CD4-positive, alpha-beta T cell treated with Interferon gamma for 1 hour (primary cell): ENCODE measurements around the gene TUBB1.

Source experiments
- DNase-seq: peaks from one replicate; pipeline ENCODE4 v3.0.0-alpha.2; 2020

The TUBB1 gene

DNA sequence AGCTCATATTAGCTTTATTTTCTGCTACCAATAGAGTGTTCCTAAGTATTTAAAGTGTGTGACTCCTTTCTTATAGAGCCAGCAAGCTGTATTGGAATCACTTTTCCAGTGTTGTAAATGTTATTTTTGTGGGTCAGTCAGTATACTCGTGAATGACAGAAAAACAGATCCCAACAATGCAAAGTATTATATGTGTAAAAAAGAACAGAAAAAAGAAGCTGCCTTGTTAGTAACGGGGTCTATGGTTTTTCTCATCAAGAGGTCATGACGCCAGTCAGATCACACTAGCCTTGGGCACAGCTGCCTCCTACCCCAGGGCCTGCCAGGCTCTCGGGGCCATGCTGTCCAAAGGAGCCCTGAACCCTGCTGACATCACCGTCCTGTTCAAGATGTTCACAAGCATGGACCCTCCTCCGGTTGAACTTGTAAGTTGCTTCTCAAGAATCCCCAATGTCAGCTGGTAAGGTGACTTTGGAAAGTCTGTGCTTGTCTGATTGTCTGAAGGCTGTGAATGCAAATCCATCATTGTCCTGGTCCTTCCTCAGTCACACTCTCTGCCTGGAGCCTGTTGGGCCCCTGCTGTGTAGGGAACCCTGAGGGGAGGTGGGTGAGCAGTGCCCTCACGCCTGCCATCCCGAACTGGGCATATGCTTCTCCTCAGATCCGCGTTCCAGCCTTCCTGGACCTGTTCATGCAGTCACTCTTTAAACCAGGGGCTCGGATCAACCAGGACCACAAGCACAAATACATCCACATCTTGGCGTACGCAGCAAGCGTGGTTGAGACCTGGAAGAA, 28.4 kb upstream of the TUBB1 start:
- DNase-seq, result no peak

DNA sequence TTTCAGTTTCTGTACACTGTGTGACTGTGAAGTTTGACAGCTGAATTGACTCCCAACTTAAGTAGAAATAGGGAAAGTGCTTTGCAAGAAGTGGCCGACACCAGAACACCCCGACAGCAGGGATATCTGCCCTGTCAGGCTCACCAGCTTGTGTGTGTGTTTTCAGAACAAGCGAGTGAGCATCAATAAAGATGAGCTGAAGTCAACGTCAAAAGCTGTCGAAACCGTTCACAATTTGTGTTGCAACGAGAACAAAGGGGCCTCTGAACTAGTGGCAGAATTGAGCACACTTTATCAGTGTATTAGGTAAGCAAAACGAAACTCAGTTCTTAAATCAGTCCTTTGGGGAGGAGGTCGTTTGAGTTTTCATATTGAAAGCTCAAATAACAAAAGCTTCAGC, 27.5 kb upstream of the TUBB1 start:
- no peak for DNase-seq

DNA sequence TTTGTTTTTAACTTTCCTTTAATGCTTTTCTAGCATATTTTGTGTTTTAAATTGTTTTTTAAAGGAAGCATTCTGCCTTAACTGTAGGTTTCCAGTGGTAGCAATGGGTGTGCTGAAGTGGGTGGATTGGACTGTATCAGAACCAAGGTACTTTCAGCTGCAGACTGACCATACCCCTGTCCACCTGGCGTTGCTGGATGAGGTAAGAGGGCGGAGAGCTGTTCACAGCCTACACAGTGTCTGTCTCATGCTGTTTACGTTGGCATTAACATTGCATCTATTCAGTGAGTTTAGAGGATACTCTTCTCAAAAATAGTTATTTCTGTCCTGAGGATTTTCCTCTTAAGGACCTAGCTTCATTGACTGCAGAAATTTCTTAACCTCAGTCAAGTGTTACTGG, 26.3 kb upstream of the TUBB1 start:
- no peak for DNase-seq

DNA sequence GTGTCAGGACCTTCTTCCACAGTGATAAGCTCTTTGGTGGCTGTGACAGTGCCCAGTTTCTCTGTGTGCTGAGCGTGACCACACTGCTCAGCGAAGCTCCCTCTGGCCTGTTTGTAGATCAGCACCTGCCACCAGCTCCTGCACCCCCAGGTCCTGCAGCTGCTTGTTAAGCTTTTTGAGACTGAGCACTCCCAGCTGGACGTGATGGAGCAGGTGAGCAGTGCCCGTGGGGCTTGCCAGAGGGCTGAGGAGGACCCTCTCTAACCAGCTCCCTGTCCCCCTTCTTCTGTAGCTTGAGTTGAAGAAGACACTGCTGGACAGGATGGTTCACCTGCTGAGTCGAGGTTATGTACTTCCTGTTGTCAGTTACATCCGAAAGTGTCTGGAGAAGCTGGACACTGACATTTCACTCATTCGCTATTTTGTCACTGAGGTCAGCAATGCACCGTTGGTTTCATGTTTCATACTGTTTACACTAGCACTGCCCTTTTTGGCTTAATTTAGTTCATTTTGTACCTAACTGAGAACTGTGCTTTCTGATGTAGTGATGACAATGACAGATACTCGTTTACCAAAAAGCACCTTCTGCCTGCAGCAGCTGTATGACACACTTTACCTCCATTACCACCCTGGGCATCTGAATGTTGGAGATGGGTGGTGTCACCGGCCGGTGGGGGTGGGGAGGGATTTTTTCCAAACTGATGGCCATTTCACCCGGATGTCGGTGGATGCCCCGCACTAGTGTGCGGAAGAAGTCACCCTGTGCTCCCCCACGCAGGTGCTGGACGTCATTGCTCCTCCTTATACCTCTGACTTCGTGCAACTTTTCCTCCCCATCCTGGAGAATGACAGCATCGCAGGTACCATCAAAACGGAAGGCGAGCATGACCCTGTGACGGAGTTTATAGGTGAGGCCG, 25.6 kb upstream of the TUBB1 start:
- no peak for DNase-seq

DNA sequence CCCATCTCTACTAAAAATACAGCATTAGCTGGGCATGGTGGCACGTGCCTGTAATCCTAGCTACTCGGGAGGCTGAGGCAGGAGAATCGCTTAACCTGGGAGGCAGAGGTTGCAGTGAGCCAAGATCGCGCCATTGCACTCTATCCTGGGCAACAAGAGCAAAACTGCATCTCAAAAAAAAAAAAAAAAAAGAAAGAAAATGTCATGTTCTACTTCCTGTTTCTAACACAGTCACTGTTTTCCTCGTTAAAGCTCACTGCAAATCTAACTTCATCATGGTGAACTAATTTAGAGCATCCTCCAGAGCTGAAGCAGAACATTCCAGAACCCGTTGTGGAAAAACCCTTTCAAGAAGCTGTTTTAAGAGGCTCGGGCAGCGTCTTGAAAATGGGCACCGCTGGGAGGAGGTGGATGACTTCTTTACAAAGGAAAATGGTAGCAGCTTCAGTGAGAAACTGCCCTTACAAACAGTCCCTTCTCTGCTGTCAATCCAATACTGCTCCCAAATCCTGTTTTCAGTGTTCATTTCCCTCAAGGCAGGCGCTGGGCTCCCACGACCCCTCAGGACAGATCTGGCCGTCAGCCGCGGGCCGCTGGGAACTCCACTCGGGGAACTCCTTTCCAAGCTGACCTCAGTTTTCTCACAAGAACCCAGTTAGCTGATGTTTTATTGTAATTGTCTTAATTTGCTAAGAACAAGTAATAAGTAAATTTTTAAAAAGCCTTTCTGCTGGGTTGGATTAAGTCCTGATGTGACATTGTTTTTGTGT, 24.7 kb upstream of the TUBB1 start:
- DNase-seq, result no peak

DNA sequence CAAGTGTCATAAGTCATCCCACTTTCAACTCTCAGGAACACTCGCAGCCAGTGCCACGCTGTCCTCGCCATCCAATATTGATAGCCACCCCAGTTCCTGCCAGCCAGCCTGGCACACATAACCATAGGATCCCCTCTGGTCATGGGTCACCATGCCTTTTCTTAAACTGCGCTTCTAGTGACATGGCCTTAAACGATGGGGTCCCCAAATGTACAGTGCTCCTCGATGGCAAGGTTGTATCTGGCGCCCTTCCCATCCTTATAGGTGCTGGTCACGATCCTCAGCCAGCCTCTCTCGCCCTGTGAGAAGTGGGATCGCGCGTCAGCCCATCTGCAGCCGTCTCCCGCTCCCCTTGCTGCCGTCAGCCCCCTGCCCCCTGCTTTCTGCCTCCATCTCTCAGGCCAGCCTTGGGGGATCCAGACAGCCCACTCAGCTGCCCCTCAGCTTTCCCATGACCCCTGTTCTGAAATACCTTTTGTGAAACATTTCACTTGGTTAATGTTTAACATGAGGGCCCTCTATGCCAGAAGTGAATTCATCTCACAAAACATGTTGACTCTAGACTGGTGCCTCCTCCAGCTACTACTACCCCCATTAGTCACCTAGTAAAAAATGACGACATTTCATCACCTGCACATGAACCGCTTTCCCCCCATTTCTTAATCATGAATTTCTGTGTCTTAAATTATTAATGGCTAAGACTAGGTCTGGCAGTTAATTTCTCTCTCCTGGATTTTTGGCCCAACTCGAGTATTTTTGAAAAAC, 23.6 kb upstream of the TUBB1 start:
- DNase-seq, result no peak

DNA sequence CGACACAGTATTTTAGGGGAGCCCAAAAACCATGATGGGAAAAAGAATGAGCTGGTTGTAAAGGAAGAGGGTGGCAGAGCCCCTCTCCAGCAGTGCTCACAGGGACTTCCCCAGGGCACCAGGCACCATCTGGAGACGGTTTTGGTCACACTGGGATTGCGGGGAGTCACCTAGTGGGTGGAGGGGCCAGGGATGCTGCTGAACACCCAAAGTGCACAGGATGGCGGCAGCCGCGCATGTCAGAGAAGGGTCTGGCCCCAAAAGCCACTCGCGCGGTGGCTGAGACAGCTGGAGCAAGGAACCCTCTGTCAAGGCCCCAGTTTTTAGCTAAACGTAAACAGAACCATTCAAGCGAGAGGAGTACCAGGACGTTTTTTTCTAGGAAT, 23.0 kb upstream of the TUBB1 start:
- no peak for DNase-seq

DNA sequence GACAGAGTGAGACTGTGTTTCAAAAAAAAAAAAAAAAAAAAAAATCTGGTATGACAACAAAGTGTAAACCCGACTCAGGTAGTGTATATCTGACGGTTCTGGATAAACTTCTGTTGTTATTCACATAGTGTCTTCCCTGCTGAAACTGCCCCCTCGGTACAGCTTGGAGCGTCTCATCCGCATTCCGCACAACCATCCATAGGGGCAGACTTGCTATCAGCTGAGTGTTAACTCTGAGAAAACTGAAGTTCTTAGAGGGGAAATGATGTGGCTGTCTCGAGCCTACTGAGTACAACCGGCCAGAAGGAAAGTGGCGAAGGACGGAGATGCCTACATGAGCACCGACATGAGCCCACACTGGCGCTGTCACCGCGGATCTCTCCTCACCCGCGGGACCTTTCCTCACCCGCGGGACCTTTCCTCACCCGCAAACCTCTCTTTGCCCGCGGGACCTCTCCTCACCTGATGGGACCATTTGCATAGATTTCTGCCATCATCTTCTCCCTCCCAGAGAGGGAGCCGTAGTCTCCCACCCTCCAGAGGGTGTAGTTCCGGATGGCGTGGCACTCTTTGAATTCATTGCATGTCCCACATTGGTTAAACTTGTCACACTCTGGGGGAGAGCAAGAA, 22.0 kb upstream of the TUBB1 start:
- no peak for DNase-seq

DNA sequence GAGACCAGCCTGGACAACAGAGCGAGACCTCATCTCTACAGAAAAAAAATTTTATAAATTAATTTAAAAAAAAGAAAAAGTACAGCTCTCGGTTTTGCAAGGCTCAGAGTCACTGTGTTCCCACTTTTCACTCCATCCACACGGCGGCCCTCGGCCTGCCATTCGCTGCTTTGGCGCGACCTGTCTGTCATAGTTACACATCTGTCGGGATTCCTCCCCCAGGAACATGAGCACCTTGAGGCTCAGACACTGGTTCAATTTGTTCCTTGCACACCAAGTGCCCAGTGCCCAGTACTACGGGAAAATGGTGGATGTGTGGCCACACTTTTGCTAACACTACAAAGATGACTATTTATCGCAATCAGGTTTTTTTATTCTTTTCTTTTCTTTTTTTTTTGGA, 20.6 kb upstream of the TUBB1 start:
- DNase-seq, result no peak

DNA sequence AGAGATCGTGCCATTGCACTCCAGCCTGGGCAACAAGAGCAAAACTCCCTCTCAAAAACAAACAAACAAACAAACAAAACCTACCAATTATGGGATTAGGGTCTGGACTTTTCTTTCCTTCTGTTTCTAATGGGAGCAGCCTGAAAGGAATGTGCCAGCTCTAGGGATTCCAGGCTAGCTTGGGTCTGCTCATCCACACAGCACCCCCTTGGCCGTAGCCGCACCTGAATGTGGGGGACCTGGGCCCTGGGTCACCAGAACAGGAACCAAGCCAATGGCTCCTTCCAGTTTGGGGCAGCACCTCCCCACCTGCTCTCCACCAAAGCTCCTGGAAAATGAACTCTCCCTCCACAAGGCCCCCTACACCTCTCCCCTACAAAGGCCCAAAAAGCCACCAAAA, 18.9 kb upstream of the TUBB1 start:
- DNase-seq, result no peak

DNA sequence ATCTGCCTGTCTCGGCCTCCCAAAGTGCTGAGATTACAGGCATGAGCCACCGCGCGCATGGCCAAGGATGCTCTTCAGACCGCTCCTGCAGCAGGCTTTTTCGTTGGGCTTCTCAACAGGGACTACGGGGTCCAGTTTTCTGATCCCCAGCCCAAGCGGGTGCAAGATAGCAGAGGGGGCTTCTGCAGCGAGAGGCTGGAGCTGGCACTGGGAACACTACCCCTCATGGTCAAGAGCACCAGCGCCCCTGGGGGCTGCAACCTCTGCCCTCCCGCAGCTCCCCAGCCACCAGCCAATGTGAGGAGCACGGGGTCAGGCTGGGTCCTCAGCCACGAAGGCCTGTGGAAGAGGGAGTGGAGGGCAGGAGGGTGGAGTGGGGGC, 18.2 kb upstream of the TUBB1 start:
- DNase-seq, result no peak

DNA sequence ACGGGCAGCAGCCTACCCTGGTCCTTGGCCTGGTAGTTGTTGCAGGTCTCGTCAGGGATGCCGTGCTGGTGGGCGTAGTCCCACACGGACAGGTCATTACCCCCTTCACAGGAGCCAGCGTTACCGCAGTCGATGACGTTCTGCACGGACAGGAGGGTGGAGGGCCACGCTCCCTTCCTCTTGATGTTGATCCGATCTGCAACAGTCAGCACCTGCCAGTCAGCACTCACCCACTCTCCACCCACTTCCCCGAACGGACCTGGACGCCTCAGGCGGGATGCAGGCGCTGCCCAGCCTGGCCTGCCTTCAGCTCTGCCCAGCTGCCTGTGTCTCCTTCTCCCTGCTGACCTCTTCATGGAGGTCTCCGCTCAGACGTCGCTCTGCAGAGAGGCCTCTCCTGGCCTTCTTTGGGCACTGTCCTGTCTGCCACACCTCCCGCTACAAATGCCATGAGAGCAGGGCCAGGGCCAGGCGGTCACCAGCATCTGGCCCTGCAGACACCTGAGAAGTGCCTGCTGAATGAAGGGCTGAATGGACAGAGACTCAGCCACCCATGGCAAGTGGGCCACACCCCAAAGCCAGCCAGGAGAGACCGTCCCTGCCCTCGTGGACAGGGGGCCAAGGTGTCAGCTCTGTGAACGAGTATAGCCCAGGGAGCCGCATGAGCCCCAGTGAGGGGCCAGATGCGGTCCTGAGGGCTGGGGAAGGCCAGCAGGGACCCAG, 17.6 kb upstream of the TUBB1 start:
- DNase-seq, result no peak

DNA sequence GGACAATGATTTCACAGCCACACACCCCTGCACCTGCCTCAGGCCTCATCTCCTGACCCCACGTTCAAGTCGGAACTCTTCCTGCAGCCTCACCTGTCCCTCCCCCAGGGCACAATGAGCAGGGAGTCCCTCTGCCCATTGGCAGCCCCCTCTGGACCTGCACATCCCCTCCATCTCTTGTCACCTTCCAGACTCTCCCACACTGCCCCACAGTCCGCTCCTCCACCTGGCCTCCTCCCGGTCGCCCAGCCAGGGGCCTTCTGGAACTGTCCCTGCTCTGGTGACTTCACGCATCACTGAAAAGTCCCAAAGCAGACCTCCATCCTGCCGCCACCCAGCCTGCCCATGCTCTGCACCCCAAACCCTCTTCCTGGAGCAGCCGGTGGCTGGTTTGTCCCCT, 16.8 kb upstream of the TUBB1 start:
- no peak for DNase-seq

DNA sequence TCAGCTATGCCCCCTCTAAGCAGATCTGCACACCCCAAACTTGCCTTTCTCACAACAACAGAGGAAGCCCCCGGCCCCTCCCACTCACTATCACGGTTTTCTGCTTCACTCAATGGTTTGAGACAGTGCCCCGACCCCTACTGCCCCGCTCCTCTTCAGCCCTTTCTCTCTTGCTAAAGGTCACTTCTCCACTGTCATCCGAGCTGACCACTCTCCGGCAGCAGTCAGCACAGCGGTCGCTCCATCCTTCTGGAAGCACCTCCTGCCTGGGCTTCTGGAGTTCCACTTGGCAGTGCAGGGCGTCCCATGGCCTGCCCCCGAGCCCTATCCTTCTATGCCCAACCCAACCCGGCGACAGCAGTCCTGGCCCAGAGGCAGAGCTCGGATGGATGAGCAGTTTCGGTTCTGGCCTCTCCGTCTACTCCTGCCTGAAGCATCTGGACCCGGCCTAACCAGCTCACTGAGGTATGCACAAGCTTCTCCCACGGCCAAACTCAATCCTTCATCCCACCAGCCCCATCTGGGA, 16.3 kb upstream of the TUBB1 start:
- no peak for DNase-seq

DNA sequence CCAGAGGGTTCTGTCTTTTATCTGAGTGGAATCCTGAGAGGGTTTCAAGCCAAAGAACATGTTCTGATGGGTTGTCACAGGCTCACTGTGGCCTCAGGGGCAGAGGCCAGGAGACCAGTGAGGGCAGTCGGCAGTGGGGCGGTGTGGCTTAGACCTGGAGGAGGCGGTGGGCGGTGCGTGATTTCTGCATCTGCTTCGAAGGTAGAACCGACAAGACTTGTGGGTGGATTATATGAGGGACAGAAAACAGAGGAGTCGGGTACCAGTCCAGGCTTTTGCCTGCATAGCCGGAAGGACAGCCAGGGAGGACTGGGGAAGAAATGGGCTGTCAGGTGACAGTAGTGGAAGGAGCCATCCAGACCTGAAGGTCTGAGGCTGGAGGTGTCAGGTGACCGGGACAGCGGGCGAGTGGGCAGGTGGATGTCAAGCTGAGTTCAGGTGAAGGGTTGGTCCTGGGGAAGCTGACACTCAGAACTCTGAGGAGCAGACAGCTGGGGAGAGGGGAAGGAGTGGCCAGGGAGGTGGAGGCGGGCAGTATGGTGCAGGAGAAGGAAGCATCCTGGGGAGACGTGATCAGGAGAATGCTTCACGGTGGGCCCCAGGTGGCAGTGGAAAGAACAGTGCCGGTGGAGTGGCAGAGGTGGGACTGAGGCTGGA, 15.3 kb upstream of the TUBB1 start:
- DNase-seq, result no peak

DNA sequence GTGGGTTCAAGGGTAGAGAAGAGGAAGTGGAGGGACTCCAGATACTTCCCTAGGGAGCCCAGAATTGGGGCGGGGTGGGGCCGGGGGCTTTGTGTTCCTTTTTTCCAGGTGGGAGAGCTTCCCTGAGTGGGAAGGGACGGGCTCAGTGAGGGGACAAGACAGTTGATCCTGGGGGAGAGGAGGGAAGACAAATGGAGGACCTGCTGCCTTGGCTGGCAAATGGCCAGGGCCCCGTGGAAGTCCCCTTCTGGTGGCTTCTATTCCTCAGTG, 14.8 kb upstream of the TUBB1 start:
- DNase-seq, result no peak

DNA sequence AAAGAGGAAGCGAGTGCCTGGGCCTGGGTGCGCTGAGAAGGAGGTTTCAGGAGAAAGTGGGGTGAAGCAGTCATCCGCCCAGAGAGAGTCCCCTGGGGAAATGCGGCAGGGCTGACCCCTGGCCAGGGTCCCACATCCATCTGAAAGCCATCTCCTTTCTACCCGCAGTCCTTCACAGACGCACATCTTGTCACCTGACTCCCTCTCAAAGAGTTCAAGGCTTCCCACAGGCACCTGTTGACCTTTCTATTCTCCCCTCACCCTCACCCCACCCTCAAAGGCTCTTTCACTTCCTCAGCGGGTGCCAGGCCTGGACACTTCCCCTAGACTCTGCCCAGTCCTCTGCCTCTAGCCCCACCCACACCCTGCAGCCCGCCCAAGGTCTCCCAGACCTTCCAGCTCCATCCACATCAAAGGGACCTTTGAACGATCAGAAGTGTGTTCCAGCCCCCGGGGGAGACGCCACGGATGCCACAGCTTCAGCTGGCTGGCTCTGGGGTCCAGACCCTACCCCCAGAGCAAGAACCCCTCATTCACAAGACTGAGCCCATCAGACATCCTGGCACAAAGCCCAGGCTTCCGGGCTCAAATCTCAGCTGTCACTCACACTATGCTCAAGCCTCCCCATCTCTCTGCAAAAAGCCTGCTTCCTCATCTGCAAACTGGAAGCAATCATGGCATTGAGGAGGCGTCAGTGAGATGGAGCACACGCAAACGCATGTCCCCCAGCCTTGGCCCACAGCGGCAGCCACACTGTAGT, 14.3 kb upstream of the TUBB1 start:
- DNase-seq, result peak; percentile 85

DNA sequence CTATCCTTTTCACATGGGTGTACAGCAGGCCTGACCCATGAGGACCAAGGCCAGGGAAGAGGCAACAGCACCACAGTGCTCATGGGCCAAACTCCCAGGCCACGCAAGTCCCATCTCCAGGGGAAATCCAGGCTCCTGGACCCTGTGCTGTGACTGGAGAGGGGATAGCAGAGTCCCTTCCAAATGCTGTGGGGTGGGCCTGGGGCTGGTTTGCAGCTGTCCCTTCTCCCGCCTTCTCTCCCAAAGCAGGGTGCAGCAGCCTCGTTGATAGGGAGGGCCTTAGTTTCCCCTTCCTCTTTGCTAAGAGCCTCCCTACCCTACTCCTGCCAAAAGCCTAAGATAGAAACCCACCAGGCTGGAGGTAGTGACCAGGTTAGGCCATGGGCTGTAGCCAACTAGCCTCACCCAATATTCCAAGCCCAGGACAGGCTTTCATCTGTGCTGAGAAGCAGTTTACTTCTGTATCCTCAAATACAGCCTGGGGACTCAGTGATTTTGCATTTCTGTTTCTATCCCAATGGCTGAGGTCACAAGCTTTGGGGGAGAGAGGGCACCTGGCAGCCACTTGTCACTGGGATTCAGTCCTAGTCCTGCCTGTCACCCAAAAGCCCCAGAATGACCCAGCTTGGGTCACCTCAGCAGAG, 13.6 kb upstream of the TUBB1 start:
- DNase-seq, result no peak

DNA sequence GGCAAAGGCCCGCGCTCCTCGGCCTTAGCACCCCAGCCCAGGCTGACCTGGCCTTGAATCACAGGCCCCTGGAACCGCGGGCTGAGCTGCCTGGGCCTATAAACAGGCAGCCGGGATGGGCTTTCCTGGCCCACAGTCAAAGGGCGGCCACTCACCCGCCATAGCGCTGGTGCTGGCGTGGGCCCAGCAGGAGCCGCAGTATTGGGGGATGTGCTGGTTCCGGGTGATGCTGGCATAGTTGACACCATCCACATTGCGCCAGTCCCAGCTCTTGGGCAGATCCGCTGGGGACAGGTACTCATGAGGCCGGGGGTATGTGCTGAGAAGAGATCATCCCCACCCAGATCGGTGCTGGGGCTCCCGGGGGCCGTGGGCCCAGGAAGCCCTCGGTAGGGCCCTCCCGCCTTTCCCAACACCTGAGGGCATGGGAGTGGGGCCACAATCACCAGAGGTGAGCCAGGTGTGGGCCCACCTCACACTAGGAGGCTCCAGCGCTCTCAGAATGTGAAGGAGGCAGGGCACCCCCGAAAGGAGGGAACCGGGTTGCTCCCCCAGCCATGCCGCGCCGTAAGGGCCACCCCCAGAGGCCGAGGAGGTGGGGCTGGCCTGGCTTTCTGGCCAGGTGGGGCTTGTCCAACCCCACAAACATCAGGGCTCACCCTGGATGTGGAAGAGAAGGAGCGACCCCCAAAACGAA, 12.9 kb upstream of the TUBB1 start:
- DNase-seq, result no peak
